ENCODE results near the gene ZNF385C.
A peak's percentile ranks its signal among the peaks of the same experiment; 100 is the strongest.

Gene ZNF385C

GRCh38 chr17:42120770-42121769 lies 22.8 kb upstream of the ZNF385C start, which contains the start of gene KAT2A:
TSS of gene KAT2A (minus strand) at chr17:42121367. CDS start at chr17:42121304, 63 bp downstream.
- Histone ChIP-seq H3K4me1 (peaks cover 0 to 17% (median 10%) of the 10 kb centered on the region in 4 donors), H3K36me3 (peaks cover 10 to 54% (median 16%) of the 10 kb centered on the region in 3 donors), H3K4me3 (peak within 1 kb of the TSS; percentile 76 to 85), H3K27ac (peak within 1 kb of the TSS; percentile 43 to 67), H3K27me3 (no peaks in the 10 kb centered on the region), H3K9me3 (no peaks in the 10 kb centered on the region)
- intact Hi-C loops (cut with DNase I; ENCODE audit: low total_unique reads): no loop called here
- no peak for TF ChIP-seq CTCF (IDR thresholded peaks at IDR 0.05)
- DNase-seq: peak; percentile 78 to 83

GRCh38 chr17:42120161-42120769 lies 22.0 kb upstream of the ZNF385C start:
- TF ChIP-seq CTCF (IDR thresholded peaks at IDR 0.05): no peak
- no peaks in the 10 kb centered on the region for H3K27me3 ChIP-seq
- no peaks in the 10 kb centered on the region for H3K9me3 ChIP-seq
- peaks cover 0 to 17% (median 10%) of the 10 kb centered on the region in 4 donors for H3K4me1 ChIP-seq
- H3K4me3 ChIP-seq: peak overlapping the region; percentile 76 to 85
- intact Hi-C loops (cut with DNase I; ENCODE audit: low total_unique reads): no loop called here
- H3K27ac ChIP-seq: no peak overlapping the region
- peaks cover 2 to 54% (median 8%) of the 10 kb centered on the region in 3 donors for H3K36me3 ChIP-seq
- DNase-seq: no peak

GRCh38 chr17:42119301-42119700 lies 21.0 kb upstream of the ZNF385C start:
- TF ChIP-seq CTCF (IDR thresholded peaks at IDR 0.05): no peak
- no peak overlapping the region for H3K4me3 ChIP-seq
- H3K4me1 ChIP-seq: peaks cover 0 to 17% (median 10%) of the 10 kb centered on the region in 4 donors

GRCh38 chr17:42118545-42118944 lies 20.3 kb upstream of the ZNF385C start:
- Histone ChIP-seq H3K27me3 (no peaks in the 10 kb centered on the region), H3K27ac (no peak overlapping the region), H3K36me3 (peaks cover 0 to 44% (median 9%) of the 10 kb centered on the region in 3 donors), H3K9me3 (no peaks in the 10 kb centered on the region), H3K4me1 (peaks cover 0 to 17% (median 10%) of the 10 kb centered on the region in 4 donors), H3K4me3 (no peak overlapping the region)
- DNase-seq: no peak
- TF ChIP-seq CTCF (IDR thresholded peaks at IDR 0.05): peak in 1 of 2 experiments; percentile 7
- intact Hi-C loops (cut with DNase I; ENCODE audit: low total_unique reads): loop anchor here (5.0 to 10.0 kb wide), 2 partner anchors 51 to 154 kb away; partner anchors contain the start of gene CNP

More at GRCh38 chr17:42119301-42119700, 21.0 kb upstream of the ZNF385C start:
- DNase-seq: no peak
- H3K27me3 ChIP-seq: no peaks in the 10 kb centered on the region
- intact Hi-C loops (cut with DNase I; ENCODE audit: low total_unique reads): loop anchor here (5.0 to 10.0 kb wide), 2 partner anchors 52 to 154 kb away; partner anchors contain the start of gene CNP
- no peaks in the 10 kb centered on the region for H3K9me3 ChIP-seq
- H3K36me3 ChIP-seq: peaks cover 0 to 47% (median 5%) of the 10 kb centered on the region in 3 donors
- H3K27ac ChIP-seq: no peak overlapping the region

GRCh38 chr17:42118126-42118510 lies 19.8 kb upstream of the ZNF385C start:
- DNase-seq: no peak
- peaks cover 0 to 21% (median 12%) of the 10 kb centered on the region in 4 donors for H3K4me1 ChIP-seq
- no peak overlapping the region for H3K4me3 ChIP-seq
- H3K36me3 ChIP-seq: peaks cover 0 to 44% (median 9%) of the 10 kb centered on the region in 3 donors
- TF ChIP-seq CTCF (IDR thresholded peaks at IDR 0.05): no peak
- no peak overlapping the region for H3K27ac ChIP-seq
- H3K27me3 ChIP-seq: no peaks in the 10 kb centered on the region
- H3K9me3 ChIP-seq: no peaks in the 10 kb centered on the region
- intact Hi-C loops (cut with DNase I; ENCODE audit: low total_unique reads): loop anchor here (5.0 to 10.0 kb wide), 2 partner anchors 51 to 153 kb away; partner anchors contain the start of gene CNP
